ENCODE data around the gene INHA.

DNA sequence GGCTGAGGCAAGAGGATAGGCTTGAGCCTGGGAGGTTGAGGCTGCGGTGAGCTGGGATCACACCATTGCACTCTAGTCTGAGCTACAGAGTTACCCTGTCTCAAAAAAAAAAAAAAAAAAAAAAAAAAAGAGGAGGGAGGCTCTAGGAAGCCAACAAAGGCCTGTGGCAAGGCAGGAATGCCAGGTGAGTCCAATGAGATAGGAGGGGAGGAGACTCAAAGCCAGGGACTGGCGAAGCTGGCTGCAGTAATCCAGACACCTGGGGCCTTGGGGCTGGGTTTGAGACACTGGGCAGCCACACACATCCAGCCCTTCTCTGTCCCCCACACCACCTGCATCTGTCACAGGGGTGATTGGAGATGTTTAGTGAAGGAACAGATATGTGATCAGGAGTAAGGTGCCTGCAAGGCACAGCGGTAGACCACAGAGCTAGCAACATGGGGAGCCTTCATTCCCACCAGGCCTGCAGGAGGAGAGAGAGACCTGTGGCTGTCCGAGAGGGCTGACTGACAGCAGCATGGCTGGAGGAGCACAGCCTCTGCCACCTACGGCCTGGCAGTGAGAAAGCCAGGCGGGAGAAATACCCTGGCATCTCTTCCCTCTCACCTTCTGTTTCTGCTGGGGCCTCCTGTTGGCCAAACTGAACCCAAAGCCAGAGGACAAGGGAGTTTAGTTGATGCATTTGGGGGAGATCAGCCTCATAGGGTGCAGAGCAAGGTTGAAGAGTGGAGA lies 38.0 kb upstream of the INHA start:
- TF ChIP-seq, protein P1, sequence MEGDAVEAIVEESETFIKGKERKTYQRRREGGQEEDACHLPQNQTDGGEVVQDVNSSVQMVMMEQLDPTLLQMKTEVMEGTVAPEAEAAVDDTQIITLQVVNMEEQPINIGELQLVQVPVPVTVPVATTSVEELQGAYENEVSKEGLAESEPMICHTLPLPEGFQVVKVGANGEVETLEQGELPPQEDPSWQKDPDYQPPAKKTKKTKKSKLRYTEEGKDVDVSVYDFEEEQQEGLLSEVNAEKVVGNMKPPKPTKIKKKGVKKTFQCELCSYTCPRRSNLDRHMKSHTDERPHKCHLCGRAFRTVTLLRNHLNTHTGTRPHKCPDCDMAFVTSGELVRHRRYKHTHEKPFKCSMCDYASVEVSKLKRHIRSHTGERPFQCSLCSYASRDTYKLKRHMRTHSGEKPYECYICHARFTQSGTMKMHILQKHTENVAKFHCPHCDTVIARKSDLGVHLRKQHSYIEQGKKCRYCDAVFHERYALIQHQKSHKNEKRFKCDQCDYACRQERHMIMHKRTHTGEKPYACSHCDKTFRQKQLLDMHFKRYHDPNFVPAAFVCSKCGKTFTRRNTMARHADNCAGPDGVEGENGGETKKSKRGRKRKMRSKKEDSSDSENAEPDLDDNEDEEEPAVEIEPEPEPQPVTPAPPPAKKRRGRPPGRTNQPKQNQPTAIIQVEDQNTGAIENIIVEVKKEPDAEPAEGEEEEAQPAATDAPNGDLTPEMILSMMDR (IDR thresholded peaks at IDR 0.05): no peak
- TF ChIP-seq EP300 (IDR thresholded peaks at IDR 0.05) (no peak), POLR2A (IDR thresholded peaks at IDR 0.05) (no peak)
